GM13977 (cell line): ENCODE results near the gene TOR3A.

Experiments
- DNase-seq: peaks from one replicate; pipeline ENCODE4 v3.0.0; 2012; ENCODE audit warnings: low spot score
- in situ Hi-C: fragments of 300-500 bp; cut with MboI; formaldehyde crosslinking; loops from one replicate; pipeline ENCODE4 v1.12.0; 2022; ENCODE audit warnings: low sequenced_read_pairs, low pct_unique_long_range_greater_than_20kb, mixed read lengths, inconsistent platforms; ENCODE audit not compliant: unreplicated experiment
- TF ChIP-seq, protein P1 (sequence below): IDR thresholded peaks from 2 replicates; pipeline ENCODE4 v1.5.1; 2012; ENCODE audit warnings: mild to moderate bottlenecking, control low read depth; ENCODE audit not compliant: insufficient read depth; ENCODE audit errors: extremely low read depth, missing control alignments

The TOR3A gene

GRCh38 chr1:179052776-179053175 is 29.1 kb upstream of the TOR3A start:
- TF ChIP-seq, protein P1, sequence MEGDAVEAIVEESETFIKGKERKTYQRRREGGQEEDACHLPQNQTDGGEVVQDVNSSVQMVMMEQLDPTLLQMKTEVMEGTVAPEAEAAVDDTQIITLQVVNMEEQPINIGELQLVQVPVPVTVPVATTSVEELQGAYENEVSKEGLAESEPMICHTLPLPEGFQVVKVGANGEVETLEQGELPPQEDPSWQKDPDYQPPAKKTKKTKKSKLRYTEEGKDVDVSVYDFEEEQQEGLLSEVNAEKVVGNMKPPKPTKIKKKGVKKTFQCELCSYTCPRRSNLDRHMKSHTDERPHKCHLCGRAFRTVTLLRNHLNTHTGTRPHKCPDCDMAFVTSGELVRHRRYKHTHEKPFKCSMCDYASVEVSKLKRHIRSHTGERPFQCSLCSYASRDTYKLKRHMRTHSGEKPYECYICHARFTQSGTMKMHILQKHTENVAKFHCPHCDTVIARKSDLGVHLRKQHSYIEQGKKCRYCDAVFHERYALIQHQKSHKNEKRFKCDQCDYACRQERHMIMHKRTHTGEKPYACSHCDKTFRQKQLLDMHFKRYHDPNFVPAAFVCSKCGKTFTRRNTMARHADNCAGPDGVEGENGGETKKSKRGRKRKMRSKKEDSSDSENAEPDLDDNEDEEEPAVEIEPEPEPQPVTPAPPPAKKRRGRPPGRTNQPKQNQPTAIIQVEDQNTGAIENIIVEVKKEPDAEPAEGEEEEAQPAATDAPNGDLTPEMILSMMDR = no peak
- DNase-seq = no peak
- in situ Hi-C loops = no loop called here

DNA sequence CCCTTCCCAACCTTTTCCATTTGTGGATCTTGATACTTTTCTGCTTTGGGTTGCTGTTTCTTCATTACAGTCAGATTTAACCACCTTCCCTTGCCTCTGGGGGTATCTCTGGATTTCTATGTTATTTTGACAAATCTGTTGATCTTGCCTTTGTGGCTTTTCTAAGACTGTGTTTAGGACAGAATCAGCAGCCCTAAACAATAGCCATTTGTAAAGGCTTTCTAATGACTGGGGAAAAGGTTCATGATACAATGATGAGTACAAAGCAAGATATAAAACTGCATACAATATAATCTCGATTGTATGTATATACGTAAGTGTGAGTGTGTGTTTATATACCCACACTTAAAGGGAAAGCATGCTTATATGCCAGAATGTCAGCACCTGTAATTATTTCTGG is 28.4 kb upstream of the TOR3A start:
- no peak for DNase-seq
- TF ChIP-seq, protein P1 = no peak
- in situ Hi-C loops = no loop called here

DNA sequence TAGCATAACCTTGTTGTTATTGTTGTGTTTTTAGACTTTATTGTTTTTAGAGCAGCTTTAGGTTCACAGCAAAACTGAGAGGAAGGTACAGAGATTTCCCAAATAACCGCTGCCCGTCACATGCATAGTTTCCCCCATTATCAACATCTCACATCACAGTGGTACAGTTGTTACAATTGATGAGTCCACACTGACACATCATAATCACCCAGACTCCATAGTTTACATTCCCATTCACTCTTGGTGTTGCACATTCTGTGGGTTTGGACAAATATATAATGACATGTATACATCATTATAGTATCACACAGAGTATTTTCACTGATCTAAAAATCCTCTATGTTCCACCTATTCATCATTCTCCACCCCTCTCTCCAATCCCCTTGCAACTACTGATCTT is 25.9 kb upstream of the TOR3A start:
- TF ChIP-seq, protein P1 = no peak
- in situ Hi-C loops = no loop called here
- no peak for DNase-seq

- TF ChIP-seq, protein P1 = no peak
- in situ Hi-C loops = no loop called here
- DNase-seq = no peak
These were observed 23.1 kb upstream of the TOR3A start for GRCh38 chr1:179058487-179059483.

DNA sequence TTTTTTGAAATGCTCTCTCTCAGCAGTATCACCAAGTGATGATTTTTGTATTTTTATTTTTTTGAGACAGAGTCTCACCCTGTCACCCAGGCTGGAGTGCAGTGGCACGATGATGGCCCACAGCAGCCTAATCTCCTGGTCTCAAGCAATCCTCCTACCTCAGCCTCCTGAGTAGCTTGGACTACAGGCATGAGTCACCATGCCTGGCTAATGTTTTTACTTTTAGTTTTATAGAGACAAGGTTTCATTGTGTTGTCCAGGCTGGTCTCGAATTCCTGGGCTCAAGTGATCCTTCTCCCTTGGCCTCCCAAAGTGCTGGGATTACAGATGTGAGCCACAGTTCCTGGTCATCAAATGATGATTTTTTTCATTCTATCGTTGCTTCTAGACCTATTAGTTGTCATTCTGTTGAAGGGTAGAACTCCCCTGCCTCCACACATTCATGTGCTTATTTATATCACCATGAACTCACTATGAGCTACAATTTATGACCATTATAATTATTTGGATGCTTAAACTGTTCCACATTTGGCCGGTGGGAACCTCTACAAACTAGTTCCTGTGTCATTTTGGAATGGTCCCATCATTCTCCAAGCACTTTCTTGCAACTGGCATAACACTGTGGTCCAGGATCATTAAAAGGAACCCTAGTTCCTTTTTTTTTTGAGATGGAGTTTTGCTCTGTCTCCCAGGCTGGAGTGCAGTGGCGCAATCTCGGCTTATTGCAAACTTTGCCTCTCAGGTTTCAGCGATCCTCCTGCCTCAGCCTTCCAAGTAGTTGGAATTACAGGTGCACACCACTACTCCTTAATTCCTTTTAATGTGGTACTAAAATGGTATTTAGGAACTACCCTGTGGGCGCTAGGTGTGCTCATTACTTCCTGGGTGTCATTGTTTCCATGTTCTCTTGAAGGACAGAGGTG is 20.2 kb upstream of the TOR3A start:
- in situ Hi-C loops = no loop called here
- TF ChIP-seq, protein P1 = no peak
- no peak for DNase-seq

DNA sequence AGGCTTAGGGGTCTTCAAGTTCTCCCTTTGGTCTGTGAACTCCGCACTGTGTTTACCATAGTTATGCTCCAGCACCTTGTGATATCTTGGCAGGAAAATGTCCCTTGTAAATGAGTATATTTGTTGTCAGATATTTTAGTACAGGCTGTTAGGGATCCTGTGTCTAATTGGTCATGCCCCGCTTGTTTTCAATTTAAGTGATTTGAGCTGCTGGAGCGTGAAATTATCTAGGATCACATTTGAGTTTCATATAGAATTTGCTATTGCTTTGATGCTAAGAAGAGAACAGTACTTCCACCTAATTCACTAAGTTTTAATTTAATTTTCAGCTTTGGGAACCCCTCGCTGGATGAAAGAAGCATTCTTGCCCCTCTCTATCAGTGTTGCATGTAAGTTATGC is 15.4 kb upstream of the TOR3A start:
- DNase-seq = no peak
- TF ChIP-seq, protein P1 = no peak
- in situ Hi-C loops = no loop called here
